Ovary (tissue), 3 donors: ENCODE measurements around the gene PHC2.

Source experiments
- CTCF ChIP-seq, 3 donors: fragments of 450-650 bp in 2 of 3; fragments of 200-600 bp in 1 of 3; IDR thresholded peaks; one replicate each; pipeline versions ENCODE4 v1.5.1 to v1.8.0; 2016 to 2022; ENCODE audit warnings: antibody characterized with exemption in 3 of 3, mild to moderate bottlenecking in 1 of 3
- EP300 ChIP-seq: sonication (generic); formaldehyde crosslinking; IDR thresholded peaks from one replicate; pipeline ENCODE4 v1.6.1; 2017; ENCODE audit warnings: antibody characterized with exemption
- POLR2A ChIP-seq: fragments of 450-650 bp; IDR thresholded peaks from one replicate; pipeline ENCODE4 v1.6.1; 2017; ENCODE audit warnings: antibody characterized with exemption, mild to moderate bottlenecking, moderate library complexity
- donor health status: DM: no; HTN: no; CAD: no.

- TF ChIP-seq EP300 (no peak), POLR2A (no peak), CTCF (IDR thresholded peaks at IDR 0.05) (no peak)
These were observed 34.4 kb upstream of the PHC2 start for GRCh38 chr1:33465316-33465715.
